Measurements from ENCODE around the gene NRG2.

- TF ChIP-seq CTCF (IDR thresholded peaks at IDR 0.05) (no peak), POLR2A (IDR thresholded peaks at IDR 0.05) (no peak)
Measured at GRCh38 chr5:139831624-139832023, 211.5 kb downstream of the NRG2 start.

All from uterus (tissue), 2 donors.